Panc1 (cell line): ENCODE data around the gene ABCC1. TPM values are rescaled to one million over a fixed set of nuclear protein-coding genes. Genes with fewer than 3 reads are reported as not detected.
A peak's percentile ranks its signal among the peaks of the same experiment; 100 is the strongest.

Experiments
- ATAC-seq: fragments of 200-7000 bp; cut with Tn5 transposase; 2 replicates; pipeline ENCODE4 v1.9.1; 2020; ENCODE audit warnings: mild to moderate bottlenecking, moderate library complexity
- BruUV-seq: library from RNA; stranded (reverse); fragments of 400-500 nt; replicated peaks from 2 replicates; lab custom pipeline; 2021; lab: Mats Ljungman, UMichigan
- CTCF ChIA-PET: fragments of 300-600 bp; sonication (Branson Sonifier 250); formaldehyde crosslinking; loops from one replicate; lab custom pipeline; 2022; ENCODE audit warnings: antibody characterized with exemption; lab: Charles Lee
- POLR2A ChIA-PET: fragments of 300-600 bp; sonication (Branson Sonifier 250); formaldehyde crosslinking; loops from one replicate; lab custom pipeline; 2022; ENCODE audit warnings: antibody characterized with exemption; lab: Charles Lee
- DNase-seq: peaks from one replicate; pipeline ENCODE4 v3.0.0-alpha.2; 2010; ENCODE audit warnings: low read depth, low spot score
- H3K27ac ChIP-seq: 2 replicates; pipeline ENCODE4 v1.5.1; 2011; ENCODE audit warnings: mild to moderate bottlenecking, low read length, inconsistent platforms
- H3K27me3 ChIP-seq: fragments of 200-500 bp; sonication (Bioruptor generic); 2 replicates; pipeline ENCODE4 v1.6.0; 2014; ENCODE audit warnings: low read length, inconsistent platforms; ENCODE audit not compliant: control insufficient read depth, insufficient read depth
- H3K36me3 ChIP-seq: fragments of 200-500 bp; sonication (Bioruptor generic); 2 replicates; pipeline ENCODE4 v1.5.1; 2014; ENCODE audit warnings: inconsistent platforms, mild to moderate bottlenecking, low read length, moderate library complexity; ENCODE audit not compliant: control insufficient read depth, insufficient read depth
- H3K4me1 ChIP-seq: 2 replicates; pipeline ENCODE4 v1.5.1; 2011; ENCODE audit warnings: inconsistent platforms, mild to moderate bottlenecking, low read length, moderate library complexity; ENCODE audit not compliant: control insufficient read depth, insufficient read depth
- H3K4me3 ChIP-seq, 2 experiments: 2 replicates each; pipeline ENCODE4 v1.5.1; 2011 to 2012; ENCODE audit warnings: low read depth in 2 of 2, low read length in 2 of 2, mild to moderate bottlenecking in 2 of 2, inconsistent platforms in 1 of 2, moderate library complexity in 1 of 2
- H3K9me3 ChIP-seq: fragments of 200-500 bp; sonication (Bioruptor generic); 2 replicates; pipeline ENCODE4 v1.5.1; 2014; ENCODE audit warnings: low read depth, mild to moderate bottlenecking, inconsistent platforms, low read length, moderate library complexity; ENCODE audit not compliant: control insufficient read depth, insufficient read depth
- CTCF ChIP-seq: fragments of 450-650 bp; IDR thresholded peaks from 2 replicates; pipeline ENCODE4 v1.5.1; 2017; ENCODE audit warnings: mild to moderate bottlenecking
- POLR2AphosphoS5 ChIP-seq: IDR thresholded peaks from 2 replicates; pipeline ENCODE4 v1.6.1; 2012; ENCODE audit warnings: mild to moderate bottlenecking, low read depth, low read length, moderate library complexity
- REST ChIP-seq, 2 experiments: IDR thresholded peaks; 2 replicates each; pipeline ENCODE4 v1.6.1; 2011 to 2012; ENCODE audit warnings: low read depth in 2 of 2, control low read depth in 1 of 2, low read length in 1 of 2, mild to moderate bottlenecking in 1 of 2, moderate library complexity in 1 of 2; ENCODE audit not compliant: insufficient read depth in 1 of 2
- SIN3A ChIP-seq: IDR thresholded peaks from 2 replicates; pipeline ENCODE4 v1.6.1; 2012; ENCODE audit warnings: low read depth, mild to moderate bottlenecking, low read length, moderate library complexity, borderline replicate concordance; ENCODE audit not compliant: insufficient read depth
- TCF7L2 ChIP-seq: IDR thresholded peaks from 2 replicates; pipeline ENCODE4 v1.6.1; 2011; ENCODE audit warnings: mild to moderate bottlenecking, low read depth, low read length, inconsistent platforms
- in situ Hi-C: cut with HindIII; loops from 2 replicates; pipeline ENCODE4 v1.10.0; 2016; ENCODE audit warnings: low sequenced_read_pairs, low pct_unique_long_range_greater_than_20kb
- intact Hi-C: fragments of 100-400 bp; cut with micrococcal nuclease; formaldehyde crosslinking; loops from one replicate; pipeline ENCODE4 v1.10.0; 2022; ENCODE audit not compliant: unreplicated experiment
- total RNA-seq: library from RNA; stranded (reverse); gene quantifications from one replicate; pipeline ENCODE4 v1.2.1, GENCODE V29; 2021; ENCODE audit not compliant: unreplicated experiment

The ABCC1 gene
- total RNA-seq, 1 experiment from 2014 or later, result 296 TPM

GRCh38 chr16:16025214-16025968 is 76.0 kb downstream of the ABCC1 start:
- Histone ChIP-seq H3K9me3 (no peaks in the 10 kb centered on the region), H3K27me3 (no peaks in the 10 kb centered on the region), H3K4me3 (no peak overlapping the region), H3K36me3 (no peaks in the 10 kb centered on the region), H3K4me1 (peaks cover 83% of the 10 kb centered on the region), H3K27ac (peak overlapping the region; percentile 77)
- ATAC-seq, result peak; percentile 62
- no peak for DNase-seq
- CTCF ChIA-PET, result no interaction called here
- TSS peak; percentile 1 for BruUV-seq
- POLR2A ChIA-PET, result interaction anchor here (0.6 kb wide), 1 partner anchor 256 kb away, joined by 10 read pairs; no protein-coding TSS in a partner anchor
- intact Hi-C loops, result no loop called here
- in situ Hi-C loops, result no loop called here
- no peak for TF ChIP-seq CTCF
- TF ChIP-seq REST (IDR thresholded peaks at IDR 0.05; ENCODE audit: insufficient read depth in 1 of 2, low read depth in 2 of 2, low read length in 1 of 2), result peak in 1 of 2 experiments; percentile 35; a peak in 1 of 4 replicates
- peak; percentile 69 for TF ChIP-seq POLR2AphosphoS5
- TF ChIP-seq TCF7L2, result no peak

GRCh38 chr16:16027728-16028310 is 78.4 kb downstream of the ABCC1 start:
- H3K4me3 ChIP-seq, result no peak overlapping the region
- no peak for DNase-seq
- H3K36me3 ChIP-seq, result peaks cover 6% of the 10 kb centered on the region
- TF ChIP-seq POLR2AphosphoS5 (no peak), TCF7L2 (no peak), CTCF (no peak), SIN3A (no peak), REST (IDR thresholded peaks at IDR 0.05; ENCODE audit: insufficient read depth in 1 of 2, low read depth in 2 of 2, low read length in 1 of 2) (no peak)
- BruUV-seq, result no TSS peak
- in situ Hi-C loops (no loop called here), intact Hi-C loops (no loop called here)
- no peak for ATAC-seq
- POLR2A ChIA-PET, result no interaction called here
- peaks cover 59% of the 10 kb centered on the region for H3K4me1 ChIP-seq
- H3K9me3 ChIP-seq, result no peaks in the 10 kb centered on the region
- no peaks in the 10 kb centered on the region for H3K27me3 ChIP-seq
- peak overlapping the region; percentile 77 for H3K27ac ChIP-seq
- CTCF ChIA-PET, result no interaction called here
